DOHH2 (cell line): ENCODE measurements around the gene COBLL1.

Experiments used
- CTCF ChIP-seq: fragments of 200-600 bp; sonication (generic); IDR thresholded peaks from one replicate; pipeline ENCODE4 v1.5.1; 2014; ENCODE audit warnings: antibody characterized with exemption, mild to moderate bottlenecking, low read depth, low read length; ENCODE audit not compliant: poor library complexity, severe bottlenecking
- EZH2phosphoT487 ChIP-seq: fragments of 200-600 bp; sonication (generic); IDR thresholded peaks from 2 replicates; pipeline ENCODE4 v1.6.1; 2017; ENCODE audit warnings: borderline replicate concordance, mild to moderate bottlenecking, antibody characterized with exemption, low read length, moderate library complexity, mixed read lengths

- TF ChIP-seq CTCF (no peak), EZH2phosphoT487 (no peak)
These were observed 18.5 kb downstream of the COBLL1 start for GRCh38 chr2:164823126-164823525.
